ENCODE measurements around the gene ZC3H18.

- TF ChIP-seq POLR2A (IDR thresholded peaks at IDR 0.05) (no peak), CTCF (IDR thresholded peaks at IDR 0.05) (no peak)
These were observed 48.5 kb upstream of the ZC3H18 start for GRCh38 chr16:88521674-88522073.

Data from right lobe of liver (tissue), 4 donors.